Skeletal muscle tissue (tissue), 4 donors: ENCODE results near the gene AHRR. TPM values are rescaled to one million over a fixed set of nuclear protein-coding genes. Genes with fewer than 3 reads are reported as not detected.

Experiments
- H3K27ac ChIP-seq: one replicate; pipeline ENCODE4 v1.7.0; 2013; ENCODE audit warnings: mild to moderate bottlenecking, low read depth, low read length, inconsistent platforms
- H3K27me3 ChIP-seq, 3 donors: one replicate each; pipeline ENCODE4 v1.7.0; 2013; ENCODE audit warnings: low read length in 3 of 3; ENCODE audit not compliant: control insufficient read depth in 3 of 3, insufficient read depth in 3 of 3
- H3K36me3 ChIP-seq, 3 donors: one replicate each; pipeline ENCODE4 v1.7.0; 2013; ENCODE audit warnings: low read length in 3 of 3; ENCODE audit not compliant: control insufficient read depth in 3 of 3, insufficient read depth in 3 of 3
- H3K4me1 ChIP-seq, 3 donors: one replicate each; pipeline ENCODE4 v1.7.0; 2013; ENCODE audit warnings: low read length in 3 of 3, mild to moderate bottlenecking in 3 of 3; ENCODE audit not compliant: control insufficient read depth in 3 of 3, insufficient read depth in 3 of 3
- H3K4me3 ChIP-seq, 3 donors: one replicate each; pipeline ENCODE4 v1.7.0; 2013; ENCODE audit warnings: low read length in 3 of 3
- H3K9ac ChIP-seq, 3 donors: one replicate each; pipeline ENCODE4 v1.7.0; 2013; ENCODE audit warnings: low read length in 3 of 3, mild to moderate bottlenecking in 3 of 3, moderate library complexity in 2 of 3, low read depth in 1 of 3
- H3K9me3 ChIP-seq, 3 donors: one replicate each; pipeline ENCODE4 v1.7.0; 2013; ENCODE audit warnings: low read length in 3 of 3; ENCODE audit not compliant: control insufficient read depth in 3 of 3
- total RNA-seq: library from RNA; depleted of rRNA; stranded (reverse); fragments of >200 nt; gene quantifications from one replicate; pipeline ENCODE4 v1.2.3, GENCODE V29; 2014
- donor health status: Osteomylitis.

AHRR gene
- total RNA-seq, 1 donor from 2014 or later: 1.0 TPM

DNA sequence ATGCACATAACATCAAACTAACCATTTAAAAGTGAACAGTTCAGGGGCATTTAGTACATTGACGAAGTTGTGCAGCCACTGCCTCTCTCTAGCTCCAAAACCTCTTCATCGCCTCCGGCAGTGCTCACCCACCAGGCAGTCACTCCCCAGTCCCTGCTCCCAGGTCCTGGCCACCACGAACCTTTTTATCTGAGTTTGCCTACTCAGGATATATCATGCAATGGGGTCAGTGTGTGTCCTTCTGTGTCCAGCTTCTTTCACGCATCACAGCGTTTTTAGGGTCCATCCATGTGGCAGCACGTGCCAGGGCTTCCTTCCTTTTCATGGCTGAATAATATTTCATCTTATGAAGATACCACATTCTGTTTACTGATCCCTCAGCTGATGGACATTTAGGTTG lies 4.6 kb downstream of the AHRR start:
- Histone ChIP-seq H3K9me3 (no peaks in the 10 kb centered on the region), H3K36me3 (no peaks in the 10 kb centered on the region), H3K4me3 (no peak overlapping the region), H3K27ac (no peak overlapping the region), H3K4me1 (peaks cover 4 to 8% (median 7%) of the 10 kb centered on the region in 3 donors), H3K27me3 (peaks cover 18 to 32% (median 21%) of the 10 kb centered on the region in 3 donors), H3K9ac (no peak overlapping the region)

DNA sequence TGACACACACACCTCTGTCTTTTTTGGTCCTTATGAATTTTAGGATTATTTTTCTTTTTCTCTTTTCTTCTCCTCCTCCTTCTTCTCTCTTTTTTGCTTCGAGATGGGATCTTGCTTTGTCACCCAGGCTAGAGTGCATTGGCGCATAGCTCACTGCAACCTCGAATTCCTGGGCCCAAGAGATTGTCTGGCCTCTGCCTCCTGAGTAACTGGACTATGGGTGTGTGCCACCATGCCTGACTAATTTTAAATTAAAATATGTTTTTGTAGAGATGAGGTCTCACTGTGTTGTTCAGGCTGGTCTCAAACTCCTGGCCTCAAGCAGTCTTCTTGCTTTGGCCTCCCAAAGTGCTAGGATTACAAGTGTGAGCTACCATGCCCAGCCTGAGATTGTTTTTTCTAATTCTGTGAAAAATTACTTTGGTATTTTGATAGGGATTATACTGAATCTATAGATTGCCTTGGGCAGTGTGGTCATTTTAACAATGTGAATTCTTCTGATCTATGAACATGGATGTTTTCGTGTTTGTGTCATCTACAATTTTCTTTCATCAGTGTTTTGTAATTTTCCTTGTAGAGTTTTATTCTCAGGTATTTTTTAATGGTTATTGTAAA lies 7.7 kb downstream of the AHRR start:
- H3K4me1 ChIP-seq: no peaks in the 10 kb centered on the region
- no peaks in the 10 kb centered on the region for H3K36me3 ChIP-seq
- no peak overlapping the region for H3K27ac ChIP-seq
- no peaks in the 10 kb centered on the region for H3K9me3 ChIP-seq
- H3K9ac ChIP-seq: no peak overlapping the region
- H3K27me3 ChIP-seq: peaks cover 0 to 8% (median 6%) of the 10 kb centered on the region in 3 donors
- no peak overlapping the region for H3K4me3 ChIP-seq

DNA sequence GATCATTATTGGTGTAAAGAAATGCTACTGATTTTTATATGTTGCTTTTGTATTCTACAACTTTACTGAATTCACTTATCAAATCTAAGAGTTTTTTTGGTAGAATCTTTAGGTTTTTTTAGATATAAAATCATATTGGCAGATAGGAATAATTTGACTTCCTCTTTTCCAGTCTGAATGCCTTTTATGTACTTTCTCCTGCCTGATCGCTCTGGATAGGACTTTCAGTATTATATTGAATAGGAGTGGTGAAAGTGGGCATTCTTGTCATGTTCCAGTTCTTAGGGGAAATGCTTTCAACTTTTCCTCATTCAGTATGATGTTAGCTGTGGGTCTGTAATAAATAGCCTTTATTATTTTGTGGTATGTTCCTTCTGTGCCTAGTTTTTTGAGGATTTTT lies 8.3 kb downstream of the AHRR start:
- Histone ChIP-seq H3K9ac (no peak overlapping the region), H3K27ac (no peak overlapping the region)

DNA sequence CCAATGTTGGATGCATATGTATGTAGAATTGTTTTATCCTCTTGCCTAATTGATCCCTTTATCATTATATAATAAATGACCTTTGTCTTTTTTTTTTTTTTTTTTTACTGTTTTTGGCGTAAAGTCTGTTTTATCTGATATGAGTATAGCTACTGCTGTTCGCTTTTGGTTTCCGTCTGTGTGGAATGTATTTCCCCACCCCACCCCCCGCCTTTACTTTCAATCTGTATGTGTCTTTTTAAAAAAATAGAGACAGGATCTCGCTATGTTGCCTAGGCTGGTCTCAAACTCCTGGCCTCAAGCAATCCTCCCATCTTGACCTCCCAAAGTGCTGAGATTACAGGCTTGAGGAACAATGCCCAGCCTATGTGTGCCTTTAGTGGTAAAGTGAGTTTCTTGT lies 11.3 kb downstream of the AHRR start:
- no peak overlapping the region for H3K9ac ChIP-seq
- no peaks in the 10 kb centered on the region for H3K36me3 ChIP-seq
- H3K4me1 ChIP-seq: no peaks in the 10 kb centered on the region
- H3K9me3 ChIP-seq: no peaks in the 10 kb centered on the region
- peaks cover 0 to 6% (median 5%) of the 10 kb centered on the region in 3 donors for H3K27me3 ChIP-seq
- no peak overlapping the region for H3K4me3 ChIP-seq
- no peak overlapping the region for H3K27ac ChIP-seq

More for the DNA sequence above, 8.3 kb downstream of the AHRR start:
- no peak overlapping the region for H3K4me3 ChIP-seq
- H3K27me3 ChIP-seq: peaks cover 0 to 6% (median 6%) of the 10 kb centered on the region in 3 donors
- no peaks in the 10 kb centered on the region for H3K4me1 ChIP-seq
- no peaks in the 10 kb centered on the region for H3K9me3 ChIP-seq
- H3K36me3 ChIP-seq: no peaks in the 10 kb centered on the region

DNA sequence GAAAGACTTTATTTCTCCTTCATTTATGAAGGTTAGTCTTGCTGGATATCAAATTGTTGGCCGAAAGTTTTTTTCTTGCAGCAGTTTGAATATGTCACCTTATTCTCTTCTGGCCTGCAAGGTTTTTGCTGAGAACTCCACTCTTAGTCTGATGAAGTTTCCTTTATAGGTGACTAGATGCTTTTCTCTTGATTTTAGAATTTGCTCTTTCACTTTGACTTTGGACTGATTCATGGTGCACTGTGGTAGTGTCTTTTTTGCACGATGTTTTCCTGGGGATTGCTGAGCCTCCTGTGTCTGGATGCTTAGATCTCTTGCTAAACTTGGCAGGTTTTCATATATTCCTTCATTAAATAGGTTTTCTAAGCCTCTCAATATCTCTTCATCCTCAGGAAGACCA lies 12.4 kb downstream of the AHRR start:
- no peaks in the 10 kb centered on the region for H3K4me1 ChIP-seq
- no peaks in the 10 kb centered on the region for H3K36me3 ChIP-seq
- peaks cover 0 to 6% (median 5%) of the 10 kb centered on the region in 3 donors for H3K27me3 ChIP-seq
- H3K4me3 ChIP-seq: no peak overlapping the region
- H3K9me3 ChIP-seq: no peaks in the 10 kb centered on the region
- no peak overlapping the region for H3K9ac ChIP-seq
- H3K27ac ChIP-seq: no peak overlapping the region

DNA sequence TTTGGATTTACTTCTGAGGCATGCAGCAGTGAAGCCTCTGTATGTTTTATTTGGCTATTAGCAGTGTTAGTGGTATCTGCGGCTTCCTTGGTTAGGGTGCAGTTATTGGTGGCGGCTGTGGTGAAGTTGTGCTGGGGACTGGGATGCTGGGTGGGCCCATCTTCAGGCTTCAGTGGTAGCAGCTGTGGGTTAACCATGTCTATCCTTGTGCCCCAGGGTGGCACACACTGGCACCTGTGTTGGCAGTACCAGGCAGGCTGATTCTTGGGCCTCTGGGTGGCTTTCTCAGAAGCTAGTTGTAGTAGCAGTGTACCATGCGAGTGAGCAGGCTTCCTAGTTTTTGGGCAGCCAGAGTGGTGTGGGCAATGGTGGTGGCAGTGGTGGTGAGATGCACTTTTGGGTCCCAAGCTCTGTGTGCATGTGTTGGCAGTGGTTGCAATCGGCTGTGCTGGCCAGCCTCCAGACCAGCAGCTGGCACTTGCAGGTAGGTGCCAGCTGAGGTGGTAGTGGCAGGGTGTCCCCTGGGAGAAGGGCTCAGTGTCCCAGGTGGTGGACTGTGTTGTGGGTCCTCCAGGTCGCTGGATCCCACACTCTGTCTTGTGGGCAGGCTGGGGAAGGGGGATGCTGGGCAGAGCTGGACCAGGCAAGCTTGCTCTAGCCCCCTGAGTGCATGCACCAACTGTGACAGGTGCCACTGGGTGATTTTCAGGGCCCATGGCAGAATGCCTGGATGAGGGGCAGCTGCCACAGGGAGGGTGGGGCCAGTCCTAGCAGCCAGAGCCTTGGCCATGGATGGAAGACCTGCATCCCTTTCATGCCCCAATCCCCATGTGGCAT lies 13.6 kb downstream of the AHRR start:
- H3K4me1 ChIP-seq: no peaks in the 10 kb centered on the region
- peaks cover 0 to 6% (median 5%) of the 10 kb centered on the region in 3 donors for H3K27me3 ChIP-seq
- no peak overlapping the region for H3K9ac ChIP-seq
- no peak overlapping the region for H3K4me3 ChIP-seq
- H3K9me3 ChIP-seq: no peaks in the 10 kb centered on the region
- no peaks in the 10 kb centered on the region for H3K36me3 ChIP-seq
- H3K27ac ChIP-seq: no peak overlapping the region

DNA sequence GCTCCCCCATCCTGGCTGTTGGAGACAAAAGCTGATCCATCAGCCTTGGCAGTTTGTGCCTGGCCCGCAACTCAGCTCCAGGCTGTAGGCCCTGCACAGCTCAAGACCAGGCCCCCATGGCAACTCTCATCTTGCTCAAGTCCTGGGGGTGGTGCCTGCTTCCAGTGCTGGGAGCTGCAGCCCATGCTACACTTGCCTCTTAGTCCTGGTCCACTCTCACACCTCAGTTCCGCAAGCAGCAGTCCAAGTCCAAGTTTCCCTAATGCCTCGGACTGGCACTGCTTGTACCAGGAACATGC lies 14.2 kb downstream of the AHRR start:
- Histone ChIP-seq H3K27ac (no peak overlapping the region), H3K36me3 (no peaks in the 10 kb centered on the region), H3K9me3 (no peaks in the 10 kb centered on the region), H3K27me3 (peaks cover 0 to 6% (median 5%) of the 10 kb centered on the region in 3 donors), H3K4me1 (no peaks in the 10 kb centered on the region), H3K9ac (no peak overlapping the region), H3K4me3 (no peak overlapping the region)

DNA sequence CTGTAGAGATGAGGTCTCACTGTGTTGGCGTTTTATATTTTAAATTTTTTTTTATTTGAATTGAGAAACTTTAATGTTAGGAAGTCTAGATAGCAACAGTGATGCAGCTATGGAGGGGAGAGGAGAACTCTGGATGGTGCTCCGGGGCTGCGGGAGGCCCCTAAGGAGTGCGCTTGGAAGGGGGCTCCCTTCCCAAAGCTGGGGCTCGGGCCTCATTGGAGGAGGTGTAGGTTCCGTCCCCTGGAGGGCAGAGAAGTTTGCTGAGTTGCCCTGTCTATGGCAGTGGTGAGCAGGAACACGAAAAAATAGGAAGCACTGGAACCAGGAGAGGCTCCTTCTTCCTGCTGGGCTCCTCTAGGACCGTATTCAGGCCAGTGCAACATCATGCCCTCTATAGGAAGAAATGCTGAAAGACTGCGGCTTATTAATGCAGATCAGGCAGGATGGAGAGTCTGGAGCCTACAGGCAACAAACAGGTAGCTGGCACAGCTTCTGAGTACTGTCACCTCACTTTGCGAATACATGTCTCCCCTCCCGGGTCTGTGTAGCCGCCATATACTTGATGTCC lies 16.1 kb downstream of the AHRR start:
- Histone ChIP-seq H3K4me1 (no peaks in the 10 kb centered on the region), H3K27ac (no peak overlapping the region), H3K4me3 (no peak overlapping the region), H3K27me3 (peaks cover 3 to 9% (median 8%) of the 10 kb centered on the region in 3 donors), H3K36me3 (no peaks in the 10 kb centered on the region), H3K9ac (no peak overlapping the region), H3K9me3 (peaks cover 0 to 2% (median 0%) of the 10 kb centered on the region in 3 donors)

DNA sequence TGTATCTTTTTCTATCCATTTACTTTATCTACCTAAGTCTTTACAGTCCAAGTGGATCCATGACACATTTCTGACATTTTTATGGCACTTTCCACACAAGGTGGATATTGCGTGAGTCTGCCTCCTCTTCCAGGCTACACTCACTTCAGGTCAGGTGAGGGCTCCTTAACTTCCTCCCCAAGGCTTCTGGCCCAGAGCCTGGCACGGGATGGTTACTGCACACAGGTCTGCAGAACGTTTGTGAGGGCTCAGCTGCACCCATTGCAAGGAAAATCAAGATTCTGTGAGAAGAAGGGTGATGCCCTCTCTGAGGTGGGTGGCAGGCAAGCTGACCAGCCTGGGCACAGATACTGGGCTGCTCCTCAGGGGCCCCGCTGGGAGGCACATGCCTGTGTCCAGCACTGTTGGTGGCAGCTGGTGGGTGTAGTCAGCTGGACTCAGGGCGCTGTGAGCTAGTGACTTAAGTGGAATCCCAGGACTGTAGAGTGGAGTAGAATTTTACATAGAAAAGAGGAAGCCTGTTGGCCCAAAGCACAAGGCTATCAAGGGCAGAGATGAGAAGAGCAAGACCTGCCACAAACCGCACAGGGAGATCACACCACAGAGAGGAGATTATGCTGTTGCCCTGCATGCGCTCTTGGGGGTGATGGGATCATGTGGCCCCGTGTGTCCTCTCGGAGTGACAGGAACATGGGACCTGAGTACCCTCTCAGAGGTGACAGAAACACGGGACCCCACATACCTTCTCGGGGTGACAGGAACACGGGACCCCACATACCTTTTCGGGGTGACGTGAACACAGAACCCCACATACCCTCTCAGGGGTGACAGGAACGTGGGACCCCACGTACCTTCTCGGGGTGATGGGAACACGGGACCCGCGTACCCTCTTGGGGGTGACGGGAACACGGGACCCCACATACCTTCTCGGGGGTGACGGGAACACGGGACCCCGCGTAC lies 21.3 kb downstream of the AHRR start:
- Histone ChIP-seq H3K4me1 (no peaks in the 10 kb centered on the region), H3K9me3 (peaks cover 0 to 3% (median 0%) of the 10 kb centered on the region in 3 donors), H3K27ac (no peak overlapping the region), H3K4me3 (no peak overlapping the region), H3K9ac (no peak overlapping the region), H3K36me3 (no peaks in the 10 kb centered on the region), H3K27me3 (peaks cover 30 to 39% (median 33%) of the 10 kb centered on the region in 3 donors)
